ENCODE results near the gene CAND2. TPM values are rescaled to one million over a fixed set of nuclear protein-coding genes. Genes with fewer than 3 reads are reported as not detected.

CAND2 gene
- total RNA-seq, 1 experiment from 2014 or later = 19.2 TPM

DNA sequence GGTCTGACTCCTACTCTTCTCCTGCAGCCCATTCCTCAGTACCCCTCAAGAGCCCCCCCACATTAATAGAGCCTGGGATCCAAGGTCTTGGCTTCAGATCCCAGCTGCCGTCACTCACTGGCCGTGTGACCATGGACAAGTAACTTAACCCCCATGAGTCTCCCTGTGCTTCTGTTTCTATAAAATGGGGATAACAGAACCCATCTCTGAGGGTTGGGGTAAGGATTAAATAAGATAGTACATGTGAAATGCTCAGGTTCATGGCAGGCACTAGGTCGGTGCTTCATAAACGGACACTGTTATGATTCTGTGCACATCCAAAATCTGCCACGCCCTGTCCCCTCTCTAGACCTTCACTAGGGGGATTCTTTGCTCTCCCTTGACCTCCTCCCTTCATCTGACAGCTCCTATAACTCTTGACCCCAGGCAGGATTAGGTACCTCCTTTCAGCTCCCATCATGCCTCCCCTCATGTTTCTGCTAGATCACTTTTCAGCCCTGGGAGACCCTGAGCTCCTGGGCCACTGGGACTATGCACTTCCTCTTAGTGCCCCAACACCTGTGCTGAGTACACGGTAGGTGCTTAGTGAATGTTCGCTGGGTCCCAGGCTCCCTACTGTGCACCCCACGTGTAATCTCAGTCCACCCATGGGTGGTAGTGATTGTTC, 1.5 kb downstream of the CAND2 start:
- in situ Hi-C loops (cut with HindIII; ENCODE audit: low sequenced_read_pairs) = no loop called here
- peak; percentile 23 for DNase-seq (ENCODE audit: low spot score)

DNA sequence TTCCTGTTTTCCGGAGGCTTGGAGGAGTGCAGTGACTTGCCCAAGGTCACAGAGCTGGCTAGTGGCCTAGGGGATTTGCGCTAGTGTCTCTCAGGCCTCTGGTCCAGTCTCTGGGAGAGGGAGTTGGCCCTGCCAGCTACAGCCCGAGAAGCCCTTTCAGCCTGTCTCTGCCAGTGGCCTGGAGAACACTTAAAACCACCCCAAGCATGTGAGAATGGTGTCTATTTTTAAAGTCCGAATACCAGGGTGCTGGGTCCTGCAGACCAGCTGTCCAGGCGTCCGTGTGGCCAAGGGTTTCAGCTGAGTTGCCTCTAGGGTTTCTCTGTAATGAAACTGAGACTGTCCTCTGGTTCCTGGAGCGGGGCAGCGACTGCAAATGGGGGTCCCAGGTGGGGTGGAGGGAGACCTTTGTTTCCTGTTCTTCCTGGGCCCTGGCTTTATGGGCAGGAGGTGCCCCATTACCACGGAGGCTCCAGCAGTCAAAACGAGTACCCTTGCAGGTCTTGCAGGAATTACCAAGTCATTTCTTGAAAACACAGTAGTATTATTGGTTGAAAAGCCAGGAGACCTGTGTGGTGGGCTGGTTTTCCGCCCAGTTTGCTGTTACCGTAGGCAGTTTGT, 2.2 kb downstream of the CAND2 start:
- in situ Hi-C loops (cut with HindIII; ENCODE audit: low sequenced_read_pairs) = no loop called here
- peak; percentile 29 for DNase-seq (ENCODE audit: low spot score)

DNA sequence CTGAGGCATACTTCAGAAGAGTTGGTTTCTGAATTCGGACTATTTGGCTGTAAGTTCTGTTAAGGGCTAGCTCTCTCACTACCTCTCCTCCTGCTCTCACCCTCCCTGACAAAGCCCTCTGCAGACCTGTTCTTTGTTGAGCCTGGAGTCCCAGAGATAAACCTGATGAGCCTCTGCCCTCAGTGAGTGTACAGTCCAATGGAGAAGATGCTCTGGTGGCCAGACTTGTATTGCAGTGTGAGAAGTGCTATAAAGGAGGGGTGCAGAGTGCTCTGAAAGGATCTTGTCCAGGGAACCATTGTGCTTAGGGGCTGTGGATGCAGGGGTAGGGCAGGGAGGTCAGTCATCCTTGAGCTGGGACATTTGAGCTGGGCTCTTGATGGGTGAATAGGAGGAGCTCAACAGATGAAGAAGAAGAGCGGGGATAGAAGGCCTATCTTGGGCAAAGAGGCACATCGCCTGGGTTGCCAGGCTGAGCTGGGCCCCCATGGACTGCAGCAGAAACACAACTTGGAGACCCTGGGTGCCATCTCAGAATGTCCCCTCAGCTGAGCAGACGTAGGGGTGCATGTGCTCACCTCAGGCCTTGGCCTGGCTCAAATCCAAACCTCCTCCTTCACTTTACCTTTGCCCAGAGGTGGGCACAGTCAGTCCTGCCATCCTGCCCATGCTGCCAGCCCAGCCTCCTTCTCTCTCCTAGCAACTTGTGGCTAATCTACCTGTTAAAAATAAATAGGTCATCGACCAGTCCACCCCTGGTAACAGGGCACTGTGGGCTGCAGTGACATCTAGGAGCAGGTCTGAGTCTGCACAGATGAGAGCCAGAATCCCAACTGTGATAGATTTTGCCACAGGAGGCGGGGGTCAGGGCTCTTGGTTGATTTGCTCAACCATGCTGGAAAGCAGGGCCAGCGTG, 3.3 kb downstream of the CAND2 start:
- in situ Hi-C loops (cut with HindIII; ENCODE audit: low sequenced_read_pairs) = no loop called here

DNA sequence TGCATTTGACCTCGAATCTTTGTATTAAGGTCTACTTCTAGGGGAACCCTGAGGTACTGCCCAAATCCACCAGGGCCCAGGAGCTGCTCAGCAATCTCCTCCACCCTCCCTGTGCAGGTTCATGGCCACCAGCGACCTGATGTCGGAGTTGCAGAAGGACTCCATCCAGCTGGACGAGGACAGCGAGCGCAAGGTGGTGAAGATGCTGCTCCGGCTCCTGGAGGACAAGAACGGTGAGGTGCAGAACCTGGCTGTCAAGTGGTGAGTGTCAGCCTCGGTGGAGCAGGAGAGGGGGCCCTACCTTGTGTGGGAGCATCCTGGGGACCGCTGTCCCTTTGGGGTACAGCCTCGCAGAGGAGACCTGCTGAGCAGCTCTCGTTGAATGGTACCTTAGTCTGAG, 6.9 kb downstream of the CAND2 start:
- in situ Hi-C loops (cut with HindIII; ENCODE audit: low sequenced_read_pairs) = no loop called here
- DNase-seq (ENCODE audit: low spot score) = no peak

More for the DNA sequence above, 3.3 kb downstream of the CAND2 start:
- DNase-seq (ENCODE audit: low spot score) = no peak

DNA sequence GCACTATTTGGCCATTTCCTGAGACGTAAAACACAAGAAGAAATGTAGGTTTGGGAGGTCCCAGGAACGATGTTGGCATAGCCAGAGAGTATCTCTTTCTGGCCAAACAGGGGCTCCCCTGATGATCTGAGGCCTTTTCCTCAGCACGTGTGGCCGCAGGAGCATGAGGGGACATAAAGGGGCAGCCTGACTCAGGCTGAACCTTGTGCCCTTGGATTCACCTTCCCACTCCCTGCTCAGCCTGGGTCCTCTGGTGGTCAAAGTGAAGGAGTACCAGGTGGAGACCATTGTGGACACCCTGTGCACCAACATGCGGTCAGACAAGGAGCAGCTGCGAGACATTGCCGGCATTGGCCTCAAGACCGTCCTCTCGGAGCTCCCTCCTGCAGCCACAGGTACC, 10.6 kb downstream of the CAND2 start:
- no peak for DNase-seq (ENCODE audit: low spot score)
- in situ Hi-C loops (cut with HindIII; ENCODE audit: low sequenced_read_pairs) = no loop called here

DNA sequence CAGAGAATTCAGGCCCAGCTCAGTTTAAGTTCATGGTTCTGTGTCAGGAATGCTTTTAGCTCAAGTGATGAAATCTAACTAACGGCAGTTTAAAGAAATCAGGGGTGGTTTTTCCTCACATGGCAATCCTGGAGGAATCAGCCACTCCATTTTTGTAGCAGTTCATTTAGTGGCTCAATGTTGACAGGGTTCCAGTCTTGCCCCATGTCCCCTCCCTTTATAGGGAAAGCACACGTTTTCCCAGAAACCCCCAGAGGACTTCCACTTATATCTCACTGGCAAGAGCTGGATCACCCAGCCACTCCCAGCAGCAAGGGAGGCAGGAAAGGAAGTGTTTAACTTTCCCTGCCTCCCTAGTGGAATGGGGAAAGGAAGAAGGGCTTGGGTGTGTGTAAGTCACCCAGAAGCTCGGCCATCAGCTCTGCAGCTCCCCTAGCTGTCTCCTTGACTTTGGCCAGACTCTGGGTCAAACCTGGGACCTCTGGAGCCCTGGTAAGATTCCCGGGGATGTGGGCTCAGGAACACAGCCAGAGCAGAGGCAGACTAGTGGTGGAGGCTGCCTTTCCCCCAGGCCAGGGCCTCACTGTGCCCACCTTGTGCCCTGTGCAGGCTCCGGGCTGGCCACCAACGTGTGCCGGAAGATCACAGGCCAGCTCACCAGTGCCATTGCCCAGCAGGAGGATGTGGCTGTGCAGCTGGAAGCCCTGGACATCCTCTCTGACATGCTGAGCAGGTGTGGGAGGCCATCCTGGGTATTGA, 11.3 kb downstream of the CAND2 start:
- DNase-seq (ENCODE audit: low spot score) = no peak
- in situ Hi-C loops (cut with HindIII; ENCODE audit: low sequenced_read_pairs) = no loop called here

DNA sequence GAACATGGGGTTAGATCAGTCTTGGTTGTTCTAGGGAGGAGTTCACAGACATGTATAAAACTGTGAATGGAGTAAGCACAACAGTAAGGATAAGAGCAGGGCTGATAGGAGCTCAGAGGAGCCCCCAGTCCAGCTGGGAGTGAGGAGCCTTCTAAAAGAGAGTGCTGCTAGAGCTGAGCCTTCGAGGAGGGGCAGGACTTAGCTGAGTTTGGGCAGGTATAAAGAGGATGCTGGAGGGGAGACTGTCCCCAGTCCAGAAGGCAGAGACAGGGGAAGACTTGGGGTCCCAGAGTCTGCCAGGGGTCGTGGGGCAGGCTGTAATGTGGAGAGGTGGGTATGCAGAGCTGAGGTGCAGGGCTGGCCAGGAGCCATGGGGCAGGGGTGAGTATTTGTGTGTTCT, 12.1 kb downstream of the CAND2 start:
- in situ Hi-C loops (cut with HindIII; ENCODE audit: low sequenced_read_pairs) = no loop called here

DNA sequence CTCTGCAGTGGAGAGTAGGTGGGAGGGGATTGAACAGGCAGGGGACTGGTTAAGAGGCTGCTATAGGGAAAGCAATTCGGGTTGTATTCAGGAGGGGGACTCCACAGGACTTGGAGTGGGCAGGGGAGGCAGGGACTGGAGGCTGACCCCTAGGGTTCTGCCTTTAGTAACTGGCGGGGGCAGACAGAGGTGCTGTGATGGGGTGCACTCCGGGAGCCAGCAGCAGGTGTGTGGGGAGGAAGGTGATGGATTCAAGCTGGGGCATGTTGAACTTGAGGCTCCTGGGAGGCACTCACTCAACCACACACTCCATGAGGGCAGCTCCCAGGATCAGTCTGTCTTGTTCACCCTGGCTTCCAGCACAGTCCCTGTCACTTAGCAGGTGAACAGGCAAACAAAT, 12.5 kb downstream of the CAND2 start:
- no peak for DNase-seq (ENCODE audit: low spot score)
- in situ Hi-C loops (cut with HindIII; ENCODE audit: low sequenced_read_pairs) = no loop called here

More for the DNA sequence above, 12.1 kb downstream of the CAND2 start:
- DNase-seq (ENCODE audit: low spot score) = no peak

DNA sequence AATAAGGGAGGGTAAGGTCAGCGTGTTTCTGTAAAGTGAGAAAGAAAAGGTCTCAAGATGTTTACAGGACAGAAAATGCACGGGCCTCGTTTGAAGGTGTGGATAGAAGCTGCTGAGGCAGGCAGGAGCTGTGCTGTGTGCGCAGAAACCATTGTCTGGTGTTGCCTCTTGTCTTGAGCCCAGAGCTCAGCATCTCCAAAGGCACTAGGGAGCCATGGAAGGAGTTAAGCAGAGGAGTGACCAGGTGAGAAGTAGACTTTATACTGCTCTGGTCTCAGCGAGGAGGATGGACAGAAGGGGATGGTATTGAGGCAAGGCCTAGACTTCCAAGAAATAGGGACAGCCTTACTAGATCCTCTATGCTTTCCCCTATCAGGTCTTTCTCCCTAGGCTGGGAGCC, 13.0 kb downstream of the CAND2 start:
- in situ Hi-C loops (cut with HindIII; ENCODE audit: low sequenced_read_pairs) = no loop called here
- no peak for DNase-seq (ENCODE audit: low spot score)

DNA sequence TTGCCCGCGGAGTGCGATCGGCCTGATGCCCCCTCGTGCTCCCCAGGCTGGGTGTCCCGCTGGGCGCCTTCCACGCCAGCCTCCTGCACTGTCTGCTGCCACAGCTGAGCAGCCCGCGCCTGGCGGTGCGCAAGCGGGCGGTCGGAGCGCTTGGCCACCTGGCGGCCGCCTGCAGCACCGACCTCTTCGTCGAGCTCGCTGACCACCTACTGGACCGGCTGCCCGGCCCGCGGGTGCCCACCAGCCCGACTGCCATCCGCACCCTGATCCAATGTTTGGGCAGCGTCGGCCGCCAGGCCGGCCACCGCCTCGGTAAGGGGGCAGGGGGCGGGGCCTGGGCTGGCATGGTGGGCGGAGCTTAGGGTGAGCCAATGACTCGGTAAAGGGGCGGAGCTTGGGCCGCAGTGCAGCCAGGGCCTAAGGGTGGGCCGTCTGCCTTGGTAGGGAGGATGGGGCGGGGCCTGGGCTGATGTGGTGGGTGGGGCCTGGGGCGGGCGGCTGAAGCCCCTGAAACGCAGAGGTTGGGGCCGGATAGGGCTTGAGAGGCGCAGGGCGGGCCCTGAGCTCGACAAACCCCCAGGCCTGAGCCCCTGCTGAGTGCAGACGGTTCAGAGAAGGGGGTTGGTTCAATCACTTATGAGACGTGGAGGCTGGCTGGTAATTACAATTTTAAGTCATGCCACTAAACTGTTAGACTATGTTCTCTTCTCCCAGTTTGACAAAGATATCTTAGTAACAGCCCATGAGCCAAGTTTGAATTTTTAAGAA, 13.7 kb downstream of the CAND2 start:
- peak; percentile 97 for DNase-seq (ENCODE audit: low spot score)
- in situ Hi-C loops (cut with HindIII; ENCODE audit: low sequenced_read_pairs) = no loop called here

DNA sequence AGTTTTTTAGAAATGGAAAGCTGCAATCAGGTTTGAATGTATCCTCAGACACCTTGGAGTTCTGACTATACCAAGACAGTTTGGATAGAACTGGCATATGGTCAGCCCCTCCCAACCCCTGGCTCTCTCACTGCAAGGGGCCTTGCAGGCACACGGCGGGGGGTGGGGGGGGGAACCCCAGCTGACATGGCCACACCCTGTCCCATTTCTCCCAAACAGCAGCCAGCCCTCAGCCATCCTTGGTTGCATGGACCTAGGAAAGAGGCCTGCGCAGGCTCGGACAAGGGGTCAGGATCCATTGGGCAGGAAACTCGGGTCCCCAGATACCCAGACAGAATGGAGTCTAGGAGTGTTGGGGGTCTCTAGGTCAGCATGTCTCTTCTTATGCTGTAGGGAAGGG, 14.5 kb downstream of the CAND2 start:
- in situ Hi-C loops (cut with HindIII; ENCODE audit: low sequenced_read_pairs) = no loop called here
- no peak for DNase-seq (ENCODE audit: low spot score)

DNA sequence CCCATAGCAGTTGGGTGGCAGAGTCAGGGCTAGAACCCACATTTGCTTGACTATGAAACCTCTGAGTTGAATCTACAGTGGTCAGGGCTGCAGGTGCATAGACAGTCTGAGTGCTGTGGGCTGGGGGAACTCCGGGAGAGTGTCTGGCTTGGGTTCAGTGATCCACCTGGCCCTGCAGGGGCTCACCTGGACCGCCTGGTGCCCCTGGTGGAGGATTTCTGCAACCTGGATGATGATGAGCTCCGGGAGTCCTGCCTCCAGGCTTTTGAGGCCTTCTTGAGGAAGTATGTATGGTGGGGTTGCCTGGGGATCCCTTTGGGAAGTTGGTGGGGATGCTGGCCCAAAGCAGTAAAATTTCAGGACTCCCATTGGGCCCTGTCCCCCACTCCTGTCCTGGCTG, 16.3 kb downstream of the CAND2 start:
- in situ Hi-C loops (cut with HindIII; ENCODE audit: low sequenced_read_pairs) = no loop called here
- DNase-seq (ENCODE audit: low spot score) = no peak

DNA sequence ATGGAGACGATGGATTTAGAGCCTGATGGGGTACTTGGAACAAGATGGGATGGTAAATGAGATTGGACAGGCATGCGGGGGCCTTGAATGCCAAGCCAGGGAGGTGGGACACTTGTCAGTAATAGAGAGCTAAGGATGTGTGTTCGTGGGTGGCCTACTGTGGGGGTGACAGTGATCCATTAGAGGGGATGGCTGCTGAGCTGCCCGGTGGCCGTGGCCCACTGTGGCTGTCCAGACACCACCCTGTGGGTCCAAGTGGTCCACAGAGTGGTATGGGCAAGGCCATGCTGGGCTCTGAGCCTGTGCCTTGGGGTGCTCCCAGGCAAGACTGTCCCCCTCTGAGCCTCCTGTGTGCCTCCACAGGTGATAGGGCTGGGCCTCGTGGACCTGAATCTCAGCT, 17.5 kb downstream of the CAND2 start:
- in situ Hi-C loops (cut with HindIII; ENCODE audit: low sequenced_read_pairs) = no loop called here
- no peak for DNase-seq (ENCODE audit: low spot score)

DNA sequence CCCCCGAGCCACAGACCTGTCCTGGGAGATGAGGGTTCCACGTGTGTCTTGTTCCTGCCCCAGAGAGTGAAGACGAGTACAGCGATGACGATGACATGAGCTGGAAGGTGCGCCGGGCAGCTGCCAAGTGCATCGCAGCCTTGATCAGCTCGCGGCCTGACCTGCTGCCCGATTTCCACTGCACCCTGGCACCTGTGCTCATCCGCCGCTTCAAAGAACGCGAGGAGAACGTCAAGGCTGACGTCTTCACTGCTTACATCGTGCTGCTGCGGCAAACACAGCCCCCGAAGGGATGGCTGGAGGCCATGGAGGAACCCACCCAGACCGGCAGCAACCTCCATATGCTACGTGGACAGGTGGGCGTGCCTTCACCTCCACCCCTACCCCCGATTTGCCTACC, 18.6 kb downstream of the CAND2 start:
- in situ Hi-C loops (cut with HindIII; ENCODE audit: low sequenced_read_pairs) = no loop called here

DNA sequence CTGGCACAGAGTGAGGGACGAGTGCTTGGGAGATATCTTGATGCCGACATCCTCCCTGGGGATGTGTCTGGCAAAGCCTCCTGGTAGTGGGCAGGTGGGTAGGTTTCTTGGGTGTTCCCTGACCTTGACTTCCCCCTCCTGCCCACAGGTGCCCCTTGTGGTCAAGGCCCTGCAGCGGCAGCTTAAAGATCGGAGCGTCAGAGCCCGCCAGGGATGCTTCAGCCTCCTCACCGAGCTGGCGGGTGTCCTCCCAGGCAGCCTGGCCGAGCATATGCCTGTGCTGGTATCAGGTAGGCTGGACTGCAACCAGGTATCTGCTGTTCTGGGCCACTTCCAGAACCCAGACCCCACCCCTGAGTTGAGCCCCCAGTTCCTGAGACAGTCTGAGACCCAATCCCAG, 19.2 kb downstream of the CAND2 start:
- peak; percentile 55 for DNase-seq (ENCODE audit: low spot score)
- in situ Hi-C loops (cut with HindIII; ENCODE audit: low sequenced_read_pairs) = no loop called here

More for the DNA sequence above, 18.6 kb downstream of the CAND2 start:
- DNase-seq (ENCODE audit: low spot score) = no peak

DNA sequence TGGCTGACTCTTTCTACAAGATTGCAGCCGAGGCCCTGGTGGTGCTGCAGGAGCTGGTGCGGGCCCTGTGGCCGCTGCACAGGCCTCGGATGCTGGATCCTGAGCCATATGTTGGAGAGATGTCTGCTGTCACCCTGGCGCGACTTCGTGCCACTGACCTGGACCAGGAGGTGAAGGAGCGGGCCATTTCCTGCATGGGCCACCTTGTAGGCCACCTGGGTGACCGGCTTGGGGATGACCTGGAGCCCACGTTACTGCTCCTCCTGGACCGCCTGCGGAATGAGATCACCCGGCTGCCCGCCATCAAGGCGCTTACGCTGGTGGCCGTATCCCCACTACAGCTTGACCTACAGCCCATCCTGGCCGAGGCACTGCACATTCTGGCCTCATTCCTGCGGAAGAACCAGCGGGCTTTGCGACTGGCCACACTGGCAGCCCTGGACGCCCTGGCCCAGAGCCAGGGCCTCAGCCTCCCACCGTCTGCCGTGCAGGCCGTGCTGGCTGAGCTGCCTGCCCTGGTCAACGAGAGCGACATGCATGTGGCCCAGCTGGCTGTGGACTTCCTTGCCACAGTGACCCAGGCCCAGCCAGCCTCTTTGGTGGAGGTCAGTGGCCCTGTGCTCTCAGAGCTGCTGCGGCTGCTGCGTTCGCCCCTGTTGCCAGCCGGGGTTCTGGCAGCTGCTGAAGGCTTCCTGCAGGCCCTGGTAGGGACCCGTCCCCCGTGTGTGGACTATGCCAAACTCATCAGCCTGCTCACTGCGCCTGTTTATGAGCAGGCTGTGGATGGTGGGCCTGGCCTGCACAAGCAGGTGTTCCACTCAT, 20.3 kb downstream of the CAND2 start:
- in situ Hi-C loops (cut with HindIII; ENCODE audit: low sequenced_read_pairs) = no loop called here
- peak; percentile 79 for DNase-seq (ENCODE audit: low spot score)

DNA sequence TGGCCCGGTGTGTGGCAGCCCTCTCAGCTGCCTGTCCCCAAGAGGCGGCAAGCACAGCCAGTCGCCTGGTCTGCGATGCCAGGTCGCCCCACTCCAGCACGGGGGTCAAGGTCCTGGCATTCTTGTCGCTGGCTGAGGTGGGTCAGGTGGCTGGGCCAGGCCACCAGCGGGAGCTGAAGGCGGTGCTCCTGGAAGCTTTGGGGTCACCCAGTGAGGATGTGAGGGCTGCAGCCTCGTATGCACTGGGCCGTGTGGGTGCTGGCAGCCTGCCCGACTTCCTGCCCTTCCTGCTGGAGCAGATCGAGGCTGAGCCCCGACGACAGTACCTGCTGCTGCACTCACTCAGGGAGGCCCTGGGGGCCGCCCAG, 20.8 kb downstream of the CAND2 start:
- DNase-seq (ENCODE audit: low spot score) = no peak
- in situ Hi-C loops (cut with HindIII; ENCODE audit: low sequenced_read_pairs) = no loop called here

DNA sequence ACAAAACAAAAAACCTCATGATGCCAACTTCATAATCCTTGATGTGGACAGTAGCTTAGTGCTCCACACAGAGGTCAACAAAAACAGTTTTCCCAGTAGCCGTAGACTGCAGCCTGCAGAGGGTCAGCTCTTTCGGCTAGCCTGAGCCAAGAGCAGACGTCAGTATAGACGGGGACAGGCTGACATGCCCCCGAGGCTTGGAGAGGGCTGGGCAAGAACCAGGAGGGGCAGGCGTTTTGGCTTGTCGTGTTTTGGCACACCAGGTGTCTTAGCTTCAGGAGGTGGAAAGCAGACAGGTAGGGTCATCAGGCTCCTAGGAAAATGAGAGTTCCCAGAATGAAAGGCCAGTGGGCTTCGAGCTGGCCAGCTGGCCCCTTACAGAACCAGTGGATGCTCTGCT, 21.8 kb downstream of the CAND2 start:
- DNase-seq (ENCODE audit: low spot score) = no peak

More for the DNA sequence above, 21.8 kb downstream of the CAND2 start:
- in situ Hi-C loops (cut with HindIII; ENCODE audit: low sequenced_read_pairs) = no loop called here

All from G401 (cell line).